HG03025 (cell line): Measurements from ENCODE around the gene FREM2.

Source experiments
- ATAC-seq: cut with Tn5 transposase; IDR thresholded peaks from one replicate; pipeline ENCODE4 v1.9.1; 2021; ENCODE audit warnings: mild to moderate bottlenecking, moderate library complexity; ENCODE audit not compliant: unreplicated experiment, low FRiP score

Gene FREM2

GRCh38 chr13:38753878-38754277, 67.0 kb downstream of the FREM2 start:
- ATAC-seq: no peak

GRCh38 chr13:38755793-38756192, 68.9 kb downstream of the FREM2 start:
- no peak for ATAC-seq

- ATAC-seq: no peak
These were observed 71.4 kb downstream of the FREM2 start for GRCh38 chr13:38758277-38758676.

- ATAC-seq: no peak
These were observed 72.5 kb downstream of the FREM2 start for GRCh38 chr13:38759390-38759789.

GRCh38 chr13:38763446-38764381, 76.8 kb downstream of the FREM2 start:
- ATAC-seq: no peak

GRCh38 chr13:38766799-38767198, 79.9 kb downstream of the FREM2 start:
- no peak for ATAC-seq

- no peak for ATAC-seq
These were observed 80.8 kb downstream of the FREM2 start for GRCh38 chr13:38767506-38768265.

- ATAC-seq: no peak
These were observed 82.6 kb downstream of the FREM2 start for GRCh38 chr13:38769526-38769925.

GRCh38 chr13:38775085-38775484, 88.2 kb downstream of the FREM2 start:
- ATAC-seq: no peak

GRCh38 chr13:38777347-38778119, 90.7 kb downstream of the FREM2 start:
- no peak for ATAC-seq

- ATAC-seq: no peak
These were observed 94.7 kb downstream of the FREM2 start for GRCh38 chr13:38781539-38781938.

GRCh38 chr13:38784036-38784880, 97.4 kb downstream of the FREM2 start:
- no peak for ATAC-seq

GRCh38 chr13:38785042-38785441, 98.2 kb downstream of the FREM2 start:
- ATAC-seq: no peak

GRCh38 chr13:38785490-38785889, 98.6 kb downstream of the FREM2 start:
- ATAC-seq: no peak

- ATAC-seq: no peak
These were observed 100.7 kb downstream of the FREM2 start for GRCh38 chr13:38787550-38787949.

GRCh38 chr13:38796890-38797289, 110.0 kb downstream of the FREM2 start:
- no peak for ATAC-seq

GRCh38 chr13:38803531-38803930, 116.7 kb downstream of the FREM2 start:
- no peak for ATAC-seq

GRCh38 chr13:38804061-38804460, 117.2 kb downstream of the FREM2 start:
- ATAC-seq: no peak

- ATAC-seq: no peak
These were observed 117.7 kb downstream of the FREM2 start for GRCh38 chr13:38804536-38804935.

GRCh38 chr13:38814331-38814730, 127.5 kb downstream of the FREM2 start:
- ATAC-seq: no peak
